Measurements from ENCODE around the gene PTPRF. TPM values are rescaled to one million over a fixed set of nuclear protein-coding genes. Genes with fewer than 3 reads are reported as not detected.

The PTPRF gene
- total RNA-seq (2022; extraction: Qiagen RNA extraction), result 80.8 to 120 TPM (median 98.1 TPM) in 5 replicates

DNA sequence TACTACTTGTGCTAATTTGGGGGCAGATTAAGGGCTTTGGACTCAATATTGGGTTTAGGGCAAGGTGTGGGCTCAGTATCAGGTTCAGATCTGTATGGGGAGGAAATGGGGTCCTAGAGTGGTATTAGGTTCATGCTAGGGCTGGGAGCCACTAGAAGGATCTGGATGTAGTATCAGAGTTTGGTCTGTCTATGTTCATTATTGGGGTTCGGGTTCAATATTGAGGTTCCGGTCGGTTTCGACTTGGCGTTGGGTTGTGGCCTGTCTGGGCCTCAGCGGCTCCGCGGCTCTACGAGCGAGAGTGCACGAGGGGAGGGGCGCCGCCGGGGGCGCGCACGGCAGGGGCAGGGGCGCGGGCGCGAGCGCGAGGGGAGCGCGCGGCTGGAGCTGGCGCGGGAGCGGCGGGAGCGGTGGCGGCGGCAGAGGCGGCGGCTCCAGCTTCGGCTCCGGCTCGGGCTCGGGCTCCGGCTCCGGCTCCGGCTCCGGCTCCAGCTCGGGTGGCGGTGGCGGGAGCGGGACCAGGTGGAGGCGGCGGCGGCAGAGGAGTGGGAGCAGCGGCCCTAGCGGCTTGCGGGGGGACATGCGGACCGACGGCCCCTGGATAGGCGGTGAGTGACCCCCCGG is at the start of gene PTPRF:
Gene PTPRF, plus strand, starts transcription at position 401 of the 624 bp plus-strand sequence. CDS start 14,193 bp downstream, outside the sequence.

Other genes starting within 250 kb of the PTPRF start
- not detected in 5 replicates for gene C1orf210, start 245.3 kb upstream of the PTPRF start, total RNA-seq (2022; extraction: Qiagen RNA extraction)
- gene TIE1, start 229.9 kb upstream of the PTPRF start, total RNA-seq (2022; extraction: Qiagen RNA extraction), result not detected in 5 replicates
- gene MPL, start 193.1 kb upstream of the PTPRF start, total RNA-seq (2022; extraction: Qiagen RNA extraction), result 0.14 TPM in 1 of 5 replicates, not detected in the others
- gene CDC20, start 171.9 kb upstream of the PTPRF start, total RNA-seq (2022; extraction: Qiagen RNA extraction), result 187 to 214 TPM (median 200 TPM) in 5 replicates
- 144 to 161 TPM (median 146 TPM) in 5 replicates for gene ELOVL1, start 162.9 kb upstream of the PTPRF start, total RNA-seq (2022; extraction: Qiagen RNA extraction)
- 36.6 to 38.3 TPM (median 37.3 TPM) in 5 replicates for gene MED8, start 141.1 kb upstream of the PTPRF start, total RNA-seq (2022; extraction: Qiagen RNA extraction)
- gene SZT2, start 141.0 kb upstream of the PTPRF start, total RNA-seq (2022; extraction: Qiagen RNA extraction), result 5.5 to 8.7 TPM (median 8.3 TPM) in 5 replicates
- 13.3 to 18.1 TPM (median 16.7 TPM) in 5 replicates for gene HYI, start 77.0 kb upstream of the PTPRF start, total RNA-seq (2022; extraction: Qiagen RNA extraction)
- gene KDM4A, start 119.3 kb downstream of the PTPRF start, total RNA-seq (2022; extraction: Qiagen RNA extraction), result 15.0 to 18.2 TPM (median 15.8 TPM) in 5 replicates
- 2.3 to 3.9 TPM (median 2.7 TPM) in 5 replicates for gene ST3GAL3, start 176.7 kb downstream of the PTPRF start, total RNA-seq (2022; extraction: Qiagen RNA extraction)